ENCODE results near the gene DEDD2.

DEDD2 gene

GRCh38 chr19:42199440-42200115 is 17.9 kb downstream of the DEDD2 start:
- DNase-seq (ENCODE audit: low read depth in 2 of 2) = no peak

DNA sequence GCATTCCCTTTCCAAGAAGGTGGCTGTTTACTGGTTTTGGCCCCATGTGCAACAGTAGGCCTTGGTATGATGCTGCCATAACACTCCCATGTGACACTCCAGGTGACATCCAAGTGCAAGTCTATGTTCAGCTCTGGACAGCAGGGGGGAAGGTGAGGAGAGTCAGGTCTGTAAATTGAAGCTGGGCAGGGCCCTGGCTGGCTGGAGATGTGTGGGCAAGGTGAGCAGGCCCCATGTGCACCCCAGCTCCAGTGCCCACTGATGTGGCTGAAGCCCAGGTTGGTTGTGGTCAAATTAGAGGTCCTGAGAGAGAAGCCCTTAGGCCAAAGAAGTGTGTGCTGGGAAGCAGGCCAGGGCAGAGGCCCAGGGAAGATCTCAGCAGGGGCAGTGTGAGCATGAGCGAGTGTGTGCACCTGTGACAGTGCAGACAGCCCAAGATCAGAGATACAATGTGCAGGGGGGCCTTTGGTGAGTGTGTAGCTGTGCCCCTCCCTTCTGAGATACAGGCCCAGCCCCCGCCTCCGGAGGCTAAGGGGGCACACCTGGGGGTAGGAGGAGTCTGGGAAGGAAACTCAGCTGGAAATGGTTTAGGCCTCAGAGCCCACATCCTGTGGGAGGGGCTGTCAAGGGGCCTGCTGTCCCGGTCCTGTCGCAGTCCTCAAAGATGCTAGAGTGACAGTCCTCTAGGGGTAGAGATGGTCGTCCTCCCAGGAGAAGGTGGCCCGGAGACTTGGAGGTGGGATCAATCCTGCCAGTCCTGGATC is 18.6 kb downstream of the DEDD2 start:
- DNase-seq (ENCODE audit: low read depth in 2 of 2) = peak; percentile 47 to 52

DNA sequence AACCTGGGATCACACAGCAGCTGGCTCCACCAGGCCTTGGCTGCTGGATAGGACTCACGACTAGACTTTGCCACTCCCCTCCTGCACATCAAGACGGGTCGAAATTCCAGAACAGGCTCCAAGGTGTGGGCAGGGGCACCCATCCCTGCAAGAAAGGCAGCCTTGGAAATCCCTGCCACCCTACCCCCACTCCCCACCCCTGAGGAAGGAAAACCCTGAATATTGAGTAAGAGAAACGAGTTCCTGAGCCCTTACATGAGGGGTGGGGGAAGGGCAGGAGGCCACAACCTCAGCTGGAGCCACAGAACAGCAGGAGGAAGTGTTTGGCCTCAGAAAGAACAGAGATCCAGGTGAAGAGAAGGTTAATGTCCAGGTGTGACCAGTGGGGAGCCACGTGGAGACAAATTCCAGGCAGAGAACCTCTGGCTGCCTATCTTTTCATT is 20.1 kb downstream of the DEDD2 start:
- DNase-seq (ENCODE audit: low read depth in 2 of 2) = no peak

- DNase-seq (ENCODE audit: low read depth in 2 of 2) = no peak
Observed at GRCh38 chr19:42196011-42197001, 21.2 kb downstream of the DEDD2 start.

DNA sequence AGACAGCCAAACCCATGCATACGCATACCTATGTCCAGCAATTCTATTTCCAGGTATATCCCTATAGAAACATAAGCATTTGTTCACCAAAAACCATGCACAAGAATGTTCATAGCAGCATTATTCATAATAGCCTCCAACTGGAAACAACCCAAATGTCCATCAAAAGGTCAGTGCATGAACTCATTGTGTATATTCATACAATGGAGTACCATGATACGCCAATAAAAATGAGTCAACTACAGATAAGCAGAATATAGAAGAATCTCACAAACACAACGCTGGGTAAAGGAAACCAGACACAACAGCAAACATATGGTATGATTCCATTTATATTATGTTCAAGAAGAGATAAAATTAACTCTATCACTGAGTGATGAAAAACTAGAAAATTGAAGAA is 23.8 kb downstream of the DEDD2 start:
- no peak for DNase-seq (ENCODE audit: low read depth in 2 of 2)

DNA sequence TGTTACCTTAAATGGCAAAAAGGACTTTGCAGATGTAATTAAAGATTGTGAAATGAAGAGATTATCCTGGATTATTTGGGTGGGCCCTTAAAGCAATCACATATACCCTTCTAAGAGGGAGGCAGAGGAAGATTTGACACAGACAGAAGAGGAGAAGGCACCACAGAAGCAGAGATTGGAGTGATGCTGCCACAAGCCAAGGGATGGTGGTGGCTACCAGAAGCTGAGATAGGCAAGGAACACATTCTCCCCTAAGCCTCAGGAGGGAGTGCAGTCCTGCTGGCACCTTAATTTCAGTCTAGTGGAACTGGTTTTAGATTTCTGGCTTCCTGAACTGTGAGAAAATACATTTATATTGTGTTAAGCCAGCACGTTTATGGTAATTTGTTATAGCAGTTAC is 24.2 kb downstream of the DEDD2 start:
- DNase-seq (ENCODE audit: low read depth in 2 of 2) = no peak

- no peak for DNase-seq (ENCODE audit: low read depth in 2 of 2)
Observed at GRCh38 chr19:42191855-42192254, 25.6 kb downstream of the DEDD2 start.

GRCh38 chr19:42191330-42191729 is 26.1 kb downstream of the DEDD2 start:
- no peak for DNase-seq (ENCODE audit: low read depth in 2 of 2)

GRCh38 chr19:42189133-42189532 is 28.3 kb downstream of the DEDD2 start:
- DNase-seq (ENCODE audit: low read depth in 2 of 2) = no peak

DNA sequence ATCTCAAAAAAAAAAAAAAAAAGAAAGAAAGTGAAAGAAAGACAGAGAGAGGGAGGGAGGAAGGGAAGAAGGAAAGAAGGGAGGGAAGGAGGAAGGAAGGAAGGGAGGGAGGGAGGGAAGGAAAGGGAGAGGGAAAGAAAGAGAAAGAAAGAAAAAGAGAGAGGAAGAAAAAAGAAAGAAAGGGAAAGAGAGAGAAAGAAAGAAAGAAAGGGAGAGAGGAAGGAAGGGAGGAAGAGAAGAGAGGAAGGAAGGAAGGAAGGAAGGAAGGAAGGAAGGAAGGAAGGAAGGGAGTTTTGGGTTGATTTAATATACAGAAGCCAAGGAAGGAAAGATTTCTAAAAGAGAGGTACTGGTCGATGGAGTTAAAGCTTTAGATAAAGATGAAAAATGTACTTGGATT is 28.8 kb downstream of the DEDD2 start:
- DNase-seq (ENCODE audit: low read depth in 2 of 2) = no peak

DNA sequence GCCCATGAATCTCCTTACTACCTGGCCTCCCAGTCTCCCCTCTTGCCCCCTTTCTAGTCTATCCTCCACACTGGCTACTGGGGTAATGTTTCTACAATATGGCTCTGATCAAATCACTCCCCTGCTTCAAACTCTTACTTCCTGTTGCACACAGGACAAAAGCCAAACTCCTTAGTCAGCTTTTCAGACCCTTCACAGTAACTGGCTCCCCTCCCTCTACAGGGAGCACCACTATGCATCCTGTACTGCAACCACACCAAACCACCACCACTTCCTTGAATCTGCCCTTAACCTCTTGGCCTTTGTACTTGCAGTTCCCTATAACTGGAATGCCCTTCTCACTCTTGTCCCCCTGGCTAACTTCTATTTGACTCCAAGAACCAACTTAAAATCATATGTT is 32.2 kb downstream of the DEDD2 start:
- DNase-seq (ENCODE audit: low read depth in 2 of 2) = no peak

DNA sequence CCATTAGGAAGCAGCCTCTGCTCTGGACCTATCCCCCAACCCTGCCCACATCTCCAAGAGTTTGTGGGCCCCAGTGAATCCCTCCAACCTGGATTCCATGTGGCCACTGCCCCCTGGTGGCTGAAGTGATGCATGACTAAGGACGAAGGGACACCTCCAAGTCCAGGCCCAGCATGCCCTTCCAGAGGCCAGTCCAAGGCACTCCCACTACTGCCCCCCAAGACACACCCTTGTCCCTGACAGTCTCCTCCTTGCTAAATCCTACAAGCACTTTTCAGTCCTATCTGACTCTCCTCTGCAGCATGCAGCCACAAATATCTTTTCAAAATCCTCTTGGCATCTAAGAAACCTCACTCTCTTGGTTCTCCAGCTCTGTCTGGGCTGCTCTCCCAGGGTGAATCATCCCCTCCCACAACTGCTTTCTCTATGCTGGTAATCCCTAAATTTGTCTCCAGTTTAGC is 33.0 kb downstream of the DEDD2 start:
- DNase-seq (ENCODE audit: low read depth in 2 of 2) = peak; percentile 31 to 55

GRCh38 chr19:42178791-42179674 is 38.4 kb downstream of the DEDD2 start:
- no peak for DNase-seq (ENCODE audit: low read depth in 2 of 2)

- no peak for DNase-seq (ENCODE audit: low read depth in 2 of 2)
Observed at GRCh38 chr19:42177686-42178019, 39.8 kb downstream of the DEDD2 start.

DNA sequence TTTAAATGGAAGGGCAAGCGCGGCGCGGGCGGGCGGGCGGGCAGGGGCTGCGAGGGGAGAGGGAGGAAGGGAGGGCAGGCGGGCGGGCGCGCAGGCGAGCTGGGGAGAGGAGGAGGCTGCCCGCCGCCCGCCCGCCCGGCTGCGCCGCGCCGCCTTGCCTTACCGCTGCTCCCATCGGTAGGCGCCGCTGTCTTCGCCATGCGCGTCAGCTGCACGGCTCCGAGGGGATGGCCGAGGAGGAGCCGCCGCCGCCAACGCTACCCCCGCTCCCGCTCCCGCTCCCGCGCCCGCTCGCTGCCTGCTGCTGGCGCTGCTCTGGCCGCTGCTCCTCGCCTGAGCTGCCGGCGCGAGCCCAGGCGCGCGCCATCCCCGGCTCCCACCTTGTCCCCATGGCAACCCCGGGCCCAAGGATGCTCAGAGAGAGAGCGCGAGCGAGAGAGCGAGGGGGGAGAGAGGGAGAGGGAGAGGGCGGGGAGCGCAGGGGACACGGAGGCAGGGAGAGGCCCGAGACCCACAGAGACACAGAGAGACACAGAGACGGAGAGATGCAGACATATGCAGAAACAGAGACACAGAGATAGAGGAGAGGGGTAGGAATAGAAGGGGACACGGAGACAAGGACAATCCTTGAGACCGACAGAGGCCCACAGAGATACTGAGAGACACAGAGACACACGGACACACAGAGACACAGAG is 40.3 kb downstream of the DEDD2 start:
- DNase-seq (ENCODE audit: low read depth in 2 of 2) = peak; percentile 45 to 51

GRCh38 chr19:42176649-42176989 is 40.9 kb downstream of the DEDD2 start:
- DNase-seq (ENCODE audit: low read depth in 2 of 2) = no peak

DNA sequence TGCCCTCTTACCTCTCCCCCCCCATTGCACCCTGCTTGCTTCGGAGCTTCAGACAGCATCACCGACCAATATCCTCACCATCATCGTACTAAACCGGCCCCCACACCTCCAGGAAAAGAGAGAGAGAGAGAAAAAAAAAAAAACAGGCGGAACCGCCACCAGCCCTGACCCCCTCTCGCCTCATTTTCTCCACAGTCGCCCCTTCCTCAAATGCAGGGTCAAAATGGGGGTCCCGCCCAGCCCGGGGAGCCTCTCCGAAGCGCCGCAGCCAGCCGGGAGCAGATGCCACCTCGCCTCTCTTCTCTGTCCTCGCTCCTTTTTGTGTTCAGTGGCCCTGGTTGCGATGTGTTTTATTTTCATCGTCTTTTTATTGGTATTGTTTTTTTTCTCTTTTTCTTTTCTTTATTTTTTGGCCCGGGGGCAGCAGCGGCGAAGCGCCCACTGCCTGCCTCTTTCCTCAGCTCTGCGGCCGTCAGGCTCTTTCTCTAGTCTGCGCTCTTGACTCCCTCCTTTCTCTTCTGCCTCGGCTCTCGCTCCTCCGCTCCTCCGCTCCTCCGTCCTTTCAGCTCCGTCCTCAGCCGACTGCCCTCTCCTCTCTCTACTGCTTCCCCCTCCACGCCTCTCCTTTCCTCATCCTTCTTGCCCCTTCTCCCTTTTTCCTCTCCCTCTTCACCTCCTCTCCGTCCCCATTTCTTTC is 41.4 kb downstream of the DEDD2 start:
- no peak for DNase-seq (ENCODE audit: low read depth in 2 of 2)

DNA sequence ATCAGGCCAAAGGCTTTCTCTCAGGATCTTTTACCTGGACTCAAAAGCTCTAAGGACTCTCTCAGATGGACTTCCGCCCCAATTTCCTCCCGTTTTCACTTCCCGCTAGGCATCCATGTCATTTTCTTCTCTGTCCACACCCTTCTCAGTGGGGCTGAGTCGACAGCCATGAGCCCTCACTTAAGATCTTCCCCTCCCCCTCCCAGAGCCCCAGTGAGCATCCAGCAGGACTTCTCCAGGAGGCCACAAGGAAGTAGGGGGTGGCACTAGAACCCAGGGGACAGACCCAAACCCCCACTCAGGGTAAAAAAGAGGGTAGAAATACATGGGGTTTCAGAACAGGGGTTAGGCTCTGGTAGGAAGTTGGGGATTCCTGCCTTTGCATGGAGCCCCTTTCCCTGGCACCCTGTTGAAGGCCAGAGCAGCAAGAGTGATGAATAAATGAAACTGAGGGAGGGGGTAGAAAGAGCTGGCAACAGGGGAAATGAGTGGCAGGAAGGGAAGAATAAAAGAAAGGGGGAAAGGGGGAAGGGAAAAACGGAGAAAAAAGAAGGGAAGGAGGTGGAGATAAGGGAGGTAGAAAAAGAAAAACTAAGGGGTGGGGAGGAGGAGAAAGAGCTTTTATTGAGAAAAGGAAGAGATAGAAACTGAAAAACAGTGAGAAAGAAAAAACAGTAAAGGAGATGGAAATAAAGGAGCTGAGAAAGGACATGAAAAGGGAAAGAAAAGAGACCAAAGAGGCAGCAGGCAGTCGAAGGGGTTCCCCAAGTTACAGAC is 42.3 kb downstream of the DEDD2 start:
- DNase-seq (ENCODE audit: low read depth in 2 of 2) = no peak

- DNase-seq (ENCODE audit: low read depth in 2 of 2) = no peak
Observed at GRCh38 chr19:42174188-42174587, 43.3 kb downstream of the DEDD2 start.

All from stimulated activated CD8-positive, alpha-beta memory T cell treated with anti-CD3 and anti-CD28 coated beads, Interleukin-7, amount 100 ng/mL, for 1 hour (primary cell).